ENCODE data around the gene GALNT9.

The GALNT9 gene

DNA sequence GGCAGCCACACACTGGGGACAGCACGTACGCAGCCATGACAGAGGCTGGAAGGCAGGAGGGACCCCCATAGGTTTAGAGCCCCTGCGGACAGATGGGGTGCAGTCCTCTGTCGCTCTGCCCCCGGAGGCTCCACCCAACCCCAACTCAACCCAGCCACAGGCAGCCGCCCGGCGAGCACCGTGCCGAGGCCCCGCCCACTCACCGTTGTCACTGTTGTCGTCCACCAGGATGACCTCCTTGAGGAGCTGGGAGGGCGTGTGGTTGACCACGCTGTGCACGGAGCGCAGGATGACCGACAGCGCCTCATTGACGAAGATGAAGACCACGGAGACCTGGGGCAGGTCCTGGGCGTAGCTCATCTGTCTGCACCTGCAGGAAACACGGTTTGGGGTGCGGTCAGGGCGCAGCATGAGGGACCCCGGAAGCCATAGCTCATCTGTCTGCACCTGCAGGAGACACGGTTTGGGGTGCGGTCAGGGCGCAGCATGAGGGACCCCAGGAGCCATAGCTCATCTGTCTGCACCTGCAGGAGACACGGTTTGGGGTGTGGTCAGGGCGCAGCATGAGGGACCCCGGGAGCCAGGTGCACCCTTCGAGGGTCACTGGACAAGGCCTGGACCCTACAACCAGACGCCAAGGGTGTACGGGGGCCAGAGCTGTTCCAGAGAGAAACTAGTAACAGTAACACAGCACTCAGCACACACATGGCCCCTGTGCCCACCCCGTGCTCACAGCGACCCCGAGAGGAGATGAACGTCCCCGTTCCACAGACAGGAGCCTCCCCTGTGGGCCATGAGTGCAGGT is 66.9 kb downstream of the GALNT9 start:
- no peak overlapping the region for H2AK5ac ChIP-seq (ENCODE audit: low read length, severe bottlenecking)
- H3K23ac ChIP-seq (ENCODE audit: low read length in 2 of 2), result no peak overlapping the region
- no peak overlapping the region for H3K9ac ChIP-seq (ENCODE audit: low read length)
- no peak overlapping the region for H3K4me2 ChIP-seq (ENCODE audit: low read length, poor library complexity, severe bottlenecking)
- H3K79me1 ChIP-seq (replicated peaks; ENCODE audit: low read length, poor library complexity, severe bottlenecking), result no peaks in the 10 kb centered on the region
- H2AFZ ChIP-seq (ENCODE audit: low read depth, low read length), result no peak overlapping the region
- no peak overlapping the region for H3K18ac ChIP-seq (ENCODE audit: low read depth in 1 of 2, low read length in 2 of 2)
- no peak overlapping the region for H2BK12ac ChIP-seq (ENCODE audit: low read length in 2 of 2)
- no peak overlapping the region for H2BK5ac ChIP-seq (ENCODE audit: low read depth, low read length, poor library complexity, severe bottlenecking)
- H2BK15ac ChIP-seq (ENCODE audit: low read depth, poor library complexity, severe bottlenecking), result no peak overlapping the region
- H3K4me1 ChIP-seq (ENCODE audit: control insufficient read depth, insufficient read depth, low read depth, low read length), result peaks cover 7% of the 10 kb centered on the region
- 89% methylated on average over 40 of the region's 40 CpGs for WGBS
- H3K4me3 ChIP-seq (ENCODE audit: insufficient read depth in 1 of 2, low read depth in 1 of 2, low read length in 2 of 2), result no peak overlapping the region
- H4K8ac ChIP-seq (ENCODE audit: low read length), result no peak overlapping the region
- no peak overlapping the region for H2BK120ac ChIP-seq (ENCODE audit: low read depth, low read length)
- no peak for DNase-seq
- H3K27ac ChIP-seq (ENCODE audit: low read length, poor library complexity, severe bottlenecking), result no peak overlapping the region
- no peak overlapping the region for H3K14ac ChIP-seq (ENCODE audit: low read length in 2 of 2)
- no peaks in the 10 kb centered on the region for H3K9me3 ChIP-seq (ENCODE audit: control insufficient read depth, low read length)
- no peak overlapping the region for H4K91ac ChIP-seq (ENCODE audit: low read length)
- H3K4ac ChIP-seq (ENCODE audit: low read depth in 1 of 2, low read length in 2 of 2), result no peak overlapping the region
- H3K36me3 ChIP-seq (ENCODE audit: control insufficient read depth in 1 of 2, insufficient read depth in 2 of 2, low read depth in 1 of 2, low read length in 2 of 2), result peaks cover 0 to 3% of the 10 kb centered on the region in 2 experiments
- H3K27me3 ChIP-seq (ENCODE audit: control insufficient read depth in 1 of 2, insufficient read depth in 1 of 2, low read length in 2 of 2), result peaks cover 0 to 80% of the 10 kb centered on the region in 2 experiments

DNA sequence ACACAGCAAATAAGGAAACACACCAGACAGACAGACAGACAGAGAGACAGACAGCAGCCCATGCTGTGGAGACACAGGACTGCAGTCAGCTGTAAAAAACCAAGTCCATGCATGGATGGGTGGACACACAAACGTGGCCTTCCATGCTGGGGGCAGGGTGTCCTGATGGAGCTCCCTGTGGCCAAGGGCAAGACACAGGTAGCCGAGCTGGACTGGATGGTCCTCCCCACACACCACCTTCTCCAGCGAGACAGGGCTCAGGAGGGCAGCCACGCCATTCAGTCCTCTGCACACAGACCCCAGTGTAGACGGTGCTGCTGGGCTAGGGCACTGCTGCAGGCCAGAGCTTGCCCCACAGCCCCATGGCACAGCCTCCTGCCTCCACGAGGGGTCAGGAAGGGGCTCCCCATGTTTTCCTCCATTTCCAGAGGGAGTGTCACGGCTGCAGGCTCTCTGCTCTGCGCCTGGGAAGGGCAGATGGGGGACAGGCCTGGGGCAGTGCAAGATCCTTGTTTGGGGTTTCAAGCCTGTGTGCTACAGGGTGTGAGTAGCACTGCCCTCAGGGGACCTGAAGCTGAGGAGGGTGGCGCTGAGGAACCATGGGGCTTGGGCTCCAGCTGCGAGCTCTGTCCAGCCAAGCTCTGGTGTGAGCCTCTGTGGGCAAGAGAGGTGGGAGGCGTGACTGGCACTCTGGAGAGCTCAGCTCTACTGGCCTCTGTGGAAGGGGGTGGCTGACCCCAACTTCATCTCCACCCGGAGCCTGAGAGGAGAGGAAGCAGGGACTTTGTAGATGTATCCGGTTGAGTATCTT is 67.9 kb downstream of the GALNT9 start:
- Histone ChIP-seq H3K27me3 (ENCODE audit: control insufficient read depth in 1 of 2, insufficient read depth in 1 of 2, low read length in 2 of 2) (peaks cover 0 to 71% of the 10 kb centered on the region in 2 experiments), H3K27ac (ENCODE audit: low read length, poor library complexity, severe bottlenecking) (no peak overlapping the region), H3K79me1 (replicated peaks; ENCODE audit: low read length, poor library complexity, severe bottlenecking) (no peaks in the 10 kb centered on the region), H2AK5ac (ENCODE audit: low read length, severe bottlenecking) (no peak overlapping the region), H3K23ac (ENCODE audit: low read length in 2 of 2) (no peak overlapping the region), H3K4me2 (ENCODE audit: low read length, poor library complexity, severe bottlenecking) (no peak overlapping the region), H4K8ac (ENCODE audit: low read length) (no peak overlapping the region), H3K4ac (ENCODE audit: low read depth in 1 of 2, low read length in 2 of 2) (no peak overlapping the region), H3K9ac (ENCODE audit: low read length) (no peak overlapping the region), H3K36me3 (ENCODE audit: control insufficient read depth in 1 of 2, insufficient read depth in 2 of 2, low read depth in 1 of 2, low read length in 2 of 2) (peaks cover 0 to 3% of the 10 kb centered on the region in 2 experiments), H2AFZ (ENCODE audit: low read depth, low read length) (no peak overlapping the region), H2BK12ac (ENCODE audit: low read length in 2 of 2) (no peak overlapping the region), H3K9me3 (ENCODE audit: control insufficient read depth, low read length) (no peaks in the 10 kb centered on the region), H3K4me3 (ENCODE audit: insufficient read depth in 1 of 2, low read depth in 1 of 2, low read length in 2 of 2) (no peak overlapping the region), H3K14ac (ENCODE audit: low read length in 2 of 2) (no peak overlapping the region), H2BK120ac (ENCODE audit: low read depth, low read length) (no peak overlapping the region), H2BK5ac (ENCODE audit: low read depth, low read length, poor library complexity, severe bottlenecking) (no peak overlapping the region), H3K18ac (ENCODE audit: low read depth in 1 of 2, low read length in 2 of 2) (no peak overlapping the region), H4K91ac (ENCODE audit: low read length) (no peak overlapping the region), H3K4me1 (ENCODE audit: control insufficient read depth, insufficient read depth, low read depth, low read length) (peaks cover 7% of the 10 kb centered on the region), H2BK15ac (ENCODE audit: low read depth, poor library complexity, severe bottlenecking) (no peak overlapping the region)
- no peak for DNase-seq
- WGBS, result 77% methylated on average over 13 of the region's 13 CpGs

DNA sequence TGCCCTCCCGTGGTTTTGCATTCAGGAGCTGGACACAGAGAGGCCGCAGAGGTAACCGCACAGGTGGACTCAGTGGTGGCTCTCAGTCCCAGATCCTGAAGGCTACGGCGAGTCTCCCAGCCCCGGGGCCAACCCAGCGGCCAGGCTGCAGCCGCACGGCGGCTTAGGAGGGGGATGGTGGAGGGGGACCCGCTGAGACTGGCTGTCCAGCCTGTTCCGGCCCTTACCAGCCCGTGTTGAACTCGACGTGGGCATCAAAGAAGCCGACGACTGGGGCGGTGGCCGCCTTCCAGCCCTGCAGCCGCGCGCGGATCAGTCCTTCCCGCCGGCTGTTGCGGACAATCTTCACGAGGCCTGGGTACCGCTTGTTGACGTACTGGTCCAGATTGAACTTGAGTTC is 68.7 kb downstream of the GALNT9 start:
- no peaks in the 10 kb centered on the region for H3K79me1 ChIP-seq (replicated peaks; ENCODE audit: low read length, poor library complexity, severe bottlenecking)
- peaks cover 0 to 3% of the 10 kb centered on the region in 2 experiments for H3K36me3 ChIP-seq (ENCODE audit: control insufficient read depth in 1 of 2, insufficient read depth in 2 of 2, low read depth in 1 of 2, low read length in 2 of 2)
- H3K4ac ChIP-seq (ENCODE audit: low read depth in 1 of 2, low read length in 2 of 2), result no peak overlapping the region
- 87% methylated on average over 29 of the region's 29 CpGs for WGBS
- H2BK15ac ChIP-seq (ENCODE audit: low read depth, poor library complexity, severe bottlenecking), result no peak overlapping the region
- no peak overlapping the region for H2BK12ac ChIP-seq (ENCODE audit: low read length in 2 of 2)
- H3K9me3 ChIP-seq (ENCODE audit: control insufficient read depth, low read length), result no peaks in the 10 kb centered on the region
- H3K23ac ChIP-seq (ENCODE audit: low read length in 2 of 2), result no peak overlapping the region
- no peak overlapping the region for H4K8ac ChIP-seq (ENCODE audit: low read length)
- no peak overlapping the region for H3K27ac ChIP-seq (ENCODE audit: low read length, poor library complexity, severe bottlenecking)
- no peak overlapping the region for H3K4me2 ChIP-seq (ENCODE audit: low read length, poor library complexity, severe bottlenecking)
- DNase-seq, result no peak
- no peak overlapping the region for H3K14ac ChIP-seq (ENCODE audit: low read length in 2 of 2)
- H2AK5ac ChIP-seq (ENCODE audit: low read length, severe bottlenecking), result no peak overlapping the region
- peaks cover 5 to 69% of the 10 kb centered on the region in 2 experiments for H3K27me3 ChIP-seq (ENCODE audit: control insufficient read depth in 1 of 2, insufficient read depth in 1 of 2, low read length in 2 of 2)
- no peak overlapping the region for H2BK120ac ChIP-seq (ENCODE audit: low read depth, low read length)
- H2AFZ ChIP-seq (ENCODE audit: low read depth, low read length), result no peak overlapping the region
- no peak overlapping the region for H3K18ac ChIP-seq (ENCODE audit: low read depth in 1 of 2, low read length in 2 of 2)
- H3K4me3 ChIP-seq (ENCODE audit: insufficient read depth in 1 of 2, low read depth in 1 of 2, low read length in 2 of 2), result no peak overlapping the region
- H4K91ac ChIP-seq (ENCODE audit: low read length), result no peak overlapping the region
- H2BK5ac ChIP-seq (ENCODE audit: low read depth, low read length, poor library complexity, severe bottlenecking), result no peak overlapping the region
- no peak overlapping the region for H3K9ac ChIP-seq (ENCODE audit: low read length)
- H3K4me1 ChIP-seq (ENCODE audit: control insufficient read depth, insufficient read depth, low read depth, low read length), result peaks cover 7% of the 10 kb centered on the region
